Measurements from ENCODE around the gene TMEM204. TPM values are rescaled to one million over a fixed set of nuclear protein-coding genes. Genes with fewer than 3 reads are reported as not detected.

Gene TMEM204
- polyA plus RNA-seq, 1 donor from 2014 or later = not detected

DNA sequence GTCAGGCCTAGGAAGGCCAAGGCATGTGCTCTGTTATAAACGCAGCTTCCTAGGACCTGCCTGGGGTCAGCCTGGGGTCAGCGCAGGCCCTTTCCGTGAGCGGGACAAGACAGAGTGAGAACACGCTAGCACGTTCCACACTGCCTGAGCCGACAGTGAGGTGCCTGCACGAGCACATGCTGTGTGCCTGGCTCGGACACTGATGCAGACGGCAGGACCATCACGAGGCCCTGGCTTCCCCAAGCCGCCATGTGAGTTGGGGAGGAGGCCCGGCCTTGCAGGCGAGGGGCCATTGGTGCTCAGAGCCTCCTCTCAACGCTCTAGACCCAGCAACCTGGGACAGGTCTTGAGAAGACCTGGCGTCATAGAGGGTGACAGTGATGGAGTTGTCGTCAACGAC lies 9.1 kb downstream of the TMEM204 start:
- Histone ChIP-seq H3K27ac (ENCODE audit: low read length) (no peak overlapping the region), H3K4me3 (ENCODE audit: low read length) (no peak overlapping the region), H4K20me1 (ENCODE audit: insufficient read depth) (no peaks in the 10 kb centered on the region), H3K36me3 (ENCODE audit: insufficient read depth, low read length) (no peaks in the 10 kb centered on the region), H3K9me2 (ENCODE audit: insufficient read depth, low read length) (no peaks in the 10 kb centered on the region), H3K9ac (ENCODE audit: low read length) (no peak overlapping the region), H3K79me2 (replicated peaks; ENCODE audit: insufficient read depth, low read length) (no peaks in the 10 kb centered on the region), H3K9me3 (ENCODE audit: low read length) (no peaks in the 10 kb centered on the region), H3K4me2 (ENCODE audit: low read length) (no peak overlapping the region), H3F3A (ENCODE audit: insufficient read depth, low read length, poor library complexity, severe bottlenecking) (no peaks in the 10 kb centered on the region), H3K27me3 (ENCODE audit: insufficient read depth, low read depth, low read length) (no peaks in the 10 kb centered on the region), H2AFZ (ENCODE audit: low read depth, low read length) (no peak overlapping the region)
- TF ChIP-seq MXI1 (conservative IDR thresholded peaks at IDR 0.05; ENCODE audit: poor library complexity, severe bottlenecking) = no peak
- TF ChIP-seq POLR2AphosphoS5 (IDR thresholded peaks at IDR 0.05) = no peak
- TF ChIP-seq, protein P1, sequence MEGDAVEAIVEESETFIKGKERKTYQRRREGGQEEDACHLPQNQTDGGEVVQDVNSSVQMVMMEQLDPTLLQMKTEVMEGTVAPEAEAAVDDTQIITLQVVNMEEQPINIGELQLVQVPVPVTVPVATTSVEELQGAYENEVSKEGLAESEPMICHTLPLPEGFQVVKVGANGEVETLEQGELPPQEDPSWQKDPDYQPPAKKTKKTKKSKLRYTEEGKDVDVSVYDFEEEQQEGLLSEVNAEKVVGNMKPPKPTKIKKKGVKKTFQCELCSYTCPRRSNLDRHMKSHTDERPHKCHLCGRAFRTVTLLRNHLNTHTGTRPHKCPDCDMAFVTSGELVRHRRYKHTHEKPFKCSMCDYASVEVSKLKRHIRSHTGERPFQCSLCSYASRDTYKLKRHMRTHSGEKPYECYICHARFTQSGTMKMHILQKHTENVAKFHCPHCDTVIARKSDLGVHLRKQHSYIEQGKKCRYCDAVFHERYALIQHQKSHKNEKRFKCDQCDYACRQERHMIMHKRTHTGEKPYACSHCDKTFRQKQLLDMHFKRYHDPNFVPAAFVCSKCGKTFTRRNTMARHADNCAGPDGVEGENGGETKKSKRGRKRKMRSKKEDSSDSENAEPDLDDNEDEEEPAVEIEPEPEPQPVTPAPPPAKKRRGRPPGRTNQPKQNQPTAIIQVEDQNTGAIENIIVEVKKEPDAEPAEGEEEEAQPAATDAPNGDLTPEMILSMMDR (IDR thresholded peaks at IDR 0.05; ENCODE audit: poor library complexity, severe bottlenecking) = no peak
- no peak for TF ChIP-seq SMC3 (conservative IDR thresholded peaks at IDR 0.05; ENCODE audit: poor library complexity)
- no peak for TF ChIP-seq EZH2 (IDR thresholded peaks at IDR 0.05; ENCODE audit: borderline replicate concordance, insufficient read depth, low read length, poor library complexity, severe bottlenecking)
- TF ChIP-seq REST (IDR thresholded peaks at IDR 0.05; ENCODE audit: borderline replicate concordance) = no peak
- no peak for TF ChIP-seq TAF1 (IDR thresholded peaks at IDR 0.05; ENCODE audit: low read depth)
- no peak for TF ChIP-seq RAD21 (conservative IDR thresholded peaks at IDR 0.05)
- TF ChIP-seq EP300 (conservative IDR thresholded peaks at IDR 0.05; ENCODE audit: poor library complexity, severe bottlenecking) = no peak

- TF ChIP-seq REST (IDR thresholded peaks at IDR 0.05; ENCODE audit: borderline replicate concordance) = no peak
- no peak for TF ChIP-seq POLR2AphosphoS5 (IDR thresholded peaks at IDR 0.05)
- no peak for TF ChIP-seq EZH2 (IDR thresholded peaks at IDR 0.05; ENCODE audit: borderline replicate concordance, insufficient read depth, low read length, poor library complexity, severe bottlenecking)
- TF ChIP-seq, protein P1 (IDR thresholded peaks at IDR 0.05; ENCODE audit: poor library complexity, severe bottlenecking) = no peak
- TF ChIP-seq EP300 (conservative IDR thresholded peaks at IDR 0.05; ENCODE audit: poor library complexity, severe bottlenecking) = no peak
- Histone ChIP-seq H3K27me3 (ENCODE audit: insufficient read depth, low read depth, low read length) (no peaks in the 10 kb centered on the region), H3K9me3 (ENCODE audit: low read length) (no peaks in the 10 kb centered on the region), H4K20me1 (ENCODE audit: insufficient read depth) (no peaks in the 10 kb centered on the region), H3K79me2 (replicated peaks; ENCODE audit: insufficient read depth, low read length) (no peaks in the 10 kb centered on the region), H3K4me2 (ENCODE audit: low read length) (no peak overlapping the region), H3K27ac (ENCODE audit: low read length) (no peak overlapping the region), H3K36me3 (ENCODE audit: insufficient read depth, low read length) (no peaks in the 10 kb centered on the region), H3K9ac (ENCODE audit: low read length) (no peak overlapping the region), H3K9me2 (ENCODE audit: insufficient read depth, low read length) (no peaks in the 10 kb centered on the region), H3K4me3 (ENCODE audit: low read length) (no peak overlapping the region), H2AFZ (ENCODE audit: low read depth, low read length) (no peak overlapping the region), H3F3A (ENCODE audit: insufficient read depth, low read length, poor library complexity, severe bottlenecking) (no peaks in the 10 kb centered on the region)
Measured at GRCh38 chr16:1543085-1543896, 9.8 kb downstream of the TMEM204 start.

All from neural cell (in vitro differentiated cells).